Suprapubic skin (tissue), 4 donors: ENCODE data around the gene RHOF. TPM values are rescaled to one million over a fixed set of nuclear protein-coding genes. Genes with fewer than 3 reads are reported as not detected.

ENCODE experiments used
- DNase-seq, 2 donors: peaks; one replicate each; pipeline ENCODE4 v3.0.0-alpha.2; 2019; ENCODE audit warnings: low spot score in 2 of 2
- H3K27ac ChIP-seq: fragments of 200-600 bp; sonication (generic); one replicate; pipeline ENCODE4 v1.5.1; 2019
- H3K27me3 ChIP-seq: fragments of 200-600 bp; sonication (generic); one replicate; pipeline ENCODE4 v1.5.1; 2019
- H3K36me3 ChIP-seq: fragments of 200-600 bp; sonication (generic); one replicate; pipeline ENCODE4 v1.5.1; 2019
- H3K4me1 ChIP-seq: fragments of 200-600 bp; sonication (generic); one replicate; pipeline ENCODE4 v1.5.1; 2019
- H3K4me3 ChIP-seq: fragments of 200-600 bp; sonication (generic); one replicate; pipeline ENCODE4 v1.5.1; 2019; ENCODE audit warnings: mild to moderate bottlenecking
- H3K9me3 ChIP-seq: fragments of 200-600 bp; sonication (generic); one replicate; pipeline ENCODE4 v1.5.1; 2019
- EP300 ChIP-seq: sonication (generic); formaldehyde crosslinking; IDR thresholded peaks from one replicate; pipeline ENCODE4 v1.6.1; 2017; ENCODE audit warnings: antibody characterized with exemption
- POLR2A ChIP-seq, 2 donors: fragments of 450-650 bp; IDR thresholded peaks; one replicate each; pipeline ENCODE4 v1.6.1; 2017; ENCODE audit warnings: antibody characterized with exemption in 2 of 2, mild to moderate bottlenecking in 2 of 2, moderate library complexity in 2 of 2
- POLR2AphosphoS5 ChIP-seq, 3 donors: sonication (generic); formaldehyde crosslinking; IDR thresholded peaks; one replicate each; pipeline ENCODE4 v1.6.1; 2017; ENCODE audit warnings: antibody characterized with exemption in 3 of 3
- WGBS: methylation state at CpG from one replicate; pipeline ENCODE4 v1.1.5; 2018; 5-methylcytosine and 5-hydroxymethylcytosine counted together
- total RNA-seq, 4 donors: library from RNA; depleted of rRNA; stranded (reverse); fragments of >200 nt; gene quantifications; one replicate each; pipeline ENCODE4 v1.1.0, GENCODE V29; 2016
- TF ChIP-seq, protein P1 (sequence below), 2 donors: fragments of 200-600 bp in 1 of 2; fragments of 450-650 bp in 1 of 2; sonication (generic) in 1 of 2; IDR thresholded peaks; one replicate each; pipeline ENCODE4 v1.5.1; 2016 to 2019; ENCODE audit warnings: antibody characterized with exemption in 2 of 2, mild to moderate bottlenecking in 1 of 2, moderate library complexity in 1 of 2

The RHOF gene
- total RNA-seq, 4 donors from 2014 or later, result 6.6 to 20.4 (median 17.5) TPM

DNA sequence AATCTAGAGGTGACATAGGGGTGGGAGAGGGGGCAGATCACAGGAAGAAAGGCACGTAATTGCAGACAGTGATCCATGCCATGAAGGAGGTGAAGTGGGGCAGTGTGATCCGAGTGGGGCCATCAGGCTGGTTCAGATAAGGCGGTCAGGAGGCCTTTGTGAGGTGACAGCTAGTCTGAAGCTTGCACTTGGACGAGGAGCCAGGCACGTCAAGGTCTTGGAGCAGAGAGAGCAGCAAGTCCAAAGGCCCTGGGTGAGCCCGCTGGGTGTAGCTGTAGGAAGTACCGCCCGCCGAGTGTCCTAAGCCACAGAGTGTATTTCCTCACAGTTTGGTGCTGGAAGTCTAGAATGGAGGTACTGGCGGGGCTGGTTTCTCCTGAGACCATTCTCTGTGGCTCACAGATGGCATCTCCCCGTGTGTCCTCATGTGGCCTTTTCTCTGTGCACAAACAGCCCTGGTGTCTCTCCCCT lies 23.6 kb downstream of the RHOF start:
- no peaks in the 10 kb centered on the region for H3K36me3 ChIP-seq
- H3K27me3 ChIP-seq, result no peaks in the 10 kb centered on the region
- DNase-seq, result no peak
- WGBS, result 94% methylated on average over 9 of the region's 11 CpGs
- no peak overlapping the region for H3K27ac ChIP-seq
- no peak overlapping the region for H3K4me3 ChIP-seq
- TF ChIP-seq, protein P1, sequence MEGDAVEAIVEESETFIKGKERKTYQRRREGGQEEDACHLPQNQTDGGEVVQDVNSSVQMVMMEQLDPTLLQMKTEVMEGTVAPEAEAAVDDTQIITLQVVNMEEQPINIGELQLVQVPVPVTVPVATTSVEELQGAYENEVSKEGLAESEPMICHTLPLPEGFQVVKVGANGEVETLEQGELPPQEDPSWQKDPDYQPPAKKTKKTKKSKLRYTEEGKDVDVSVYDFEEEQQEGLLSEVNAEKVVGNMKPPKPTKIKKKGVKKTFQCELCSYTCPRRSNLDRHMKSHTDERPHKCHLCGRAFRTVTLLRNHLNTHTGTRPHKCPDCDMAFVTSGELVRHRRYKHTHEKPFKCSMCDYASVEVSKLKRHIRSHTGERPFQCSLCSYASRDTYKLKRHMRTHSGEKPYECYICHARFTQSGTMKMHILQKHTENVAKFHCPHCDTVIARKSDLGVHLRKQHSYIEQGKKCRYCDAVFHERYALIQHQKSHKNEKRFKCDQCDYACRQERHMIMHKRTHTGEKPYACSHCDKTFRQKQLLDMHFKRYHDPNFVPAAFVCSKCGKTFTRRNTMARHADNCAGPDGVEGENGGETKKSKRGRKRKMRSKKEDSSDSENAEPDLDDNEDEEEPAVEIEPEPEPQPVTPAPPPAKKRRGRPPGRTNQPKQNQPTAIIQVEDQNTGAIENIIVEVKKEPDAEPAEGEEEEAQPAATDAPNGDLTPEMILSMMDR (IDR thresholded peaks at IDR 0.05), result no peak
- TF ChIP-seq EP300 (no peak), POLR2A (IDR thresholded peaks at IDR 0.05) (no peak), POLR2AphosphoS5 (IDR thresholded peaks at IDR 0.05) (no peak)
- no peaks in the 10 kb centered on the region for H3K9me3 ChIP-seq
- peaks cover 19% of the 10 kb centered on the region for H3K4me1 ChIP-seq

DNA sequence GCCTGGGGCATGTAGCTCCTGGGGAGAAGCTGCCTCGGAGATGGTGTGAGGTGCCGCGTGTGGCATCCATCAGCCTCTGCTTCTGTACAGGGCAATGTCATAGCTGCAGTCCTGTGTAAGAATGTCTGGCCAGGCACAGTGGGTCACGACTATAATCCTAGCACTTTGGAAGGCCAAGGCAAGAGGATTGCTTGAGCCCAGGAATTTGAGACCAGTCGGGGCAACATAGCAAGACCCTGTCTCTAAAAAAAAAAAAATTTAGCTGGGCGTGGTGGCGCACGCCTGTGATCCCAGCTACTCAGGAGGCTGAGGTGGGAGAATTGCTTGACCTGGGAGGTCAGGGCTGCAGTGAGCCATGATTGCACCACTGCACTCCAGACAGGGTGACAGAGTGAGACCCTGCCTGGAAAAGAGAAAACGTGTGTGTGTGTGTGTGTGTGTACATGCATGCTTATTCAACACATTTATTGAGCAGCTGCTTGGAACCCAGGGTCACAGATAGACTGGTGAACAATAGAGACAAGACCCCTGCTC lies 24.1 kb downstream of the RHOF start:
- Histone ChIP-seq H3K36me3 (no peaks in the 10 kb centered on the region), H3K4me1 (peaks cover 19% of the 10 kb centered on the region), H3K9me3 (no peaks in the 10 kb centered on the region), H3K4me3 (no peak overlapping the region), H3K27me3 (no peaks in the 10 kb centered on the region), H3K27ac (no peak overlapping the region)
- WGBS, result 86% methylated on average over 9 of the region's 9 CpGs
- TF ChIP-seq, protein P1 (IDR thresholded peaks at IDR 0.05), result no peak
- TF ChIP-seq POLR2AphosphoS5 (IDR thresholded peaks at IDR 0.05) (no peak), EP300 (no peak), POLR2A (IDR thresholded peaks at IDR 0.05) (no peak)
- no peak for DNase-seq

DNA sequence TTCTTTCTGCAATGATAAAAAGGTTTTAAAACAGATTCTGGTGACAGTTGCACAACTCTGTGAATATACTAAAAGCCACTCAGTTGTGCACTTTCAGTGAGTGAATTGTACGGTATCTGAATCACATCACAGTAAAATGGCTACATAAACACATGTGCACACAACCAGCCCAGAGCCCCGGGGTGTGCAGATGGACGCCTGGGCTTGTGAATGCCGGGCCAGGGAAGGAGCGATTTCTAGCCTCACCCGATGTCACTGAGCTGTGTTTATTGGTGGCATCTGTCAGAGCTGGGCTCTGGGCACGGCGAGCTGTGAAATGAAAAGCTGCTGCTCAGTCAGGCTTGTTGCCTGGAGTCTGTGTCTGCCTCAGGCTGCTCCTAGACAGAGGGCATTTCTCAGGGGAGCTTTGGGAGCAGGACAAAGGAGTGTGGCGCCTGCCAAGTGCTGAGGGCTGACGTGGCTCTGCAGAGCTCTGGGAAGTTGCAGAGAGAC lies 25.9 kb downstream of the RHOF start:
- DNase-seq, result no peak

DNA sequence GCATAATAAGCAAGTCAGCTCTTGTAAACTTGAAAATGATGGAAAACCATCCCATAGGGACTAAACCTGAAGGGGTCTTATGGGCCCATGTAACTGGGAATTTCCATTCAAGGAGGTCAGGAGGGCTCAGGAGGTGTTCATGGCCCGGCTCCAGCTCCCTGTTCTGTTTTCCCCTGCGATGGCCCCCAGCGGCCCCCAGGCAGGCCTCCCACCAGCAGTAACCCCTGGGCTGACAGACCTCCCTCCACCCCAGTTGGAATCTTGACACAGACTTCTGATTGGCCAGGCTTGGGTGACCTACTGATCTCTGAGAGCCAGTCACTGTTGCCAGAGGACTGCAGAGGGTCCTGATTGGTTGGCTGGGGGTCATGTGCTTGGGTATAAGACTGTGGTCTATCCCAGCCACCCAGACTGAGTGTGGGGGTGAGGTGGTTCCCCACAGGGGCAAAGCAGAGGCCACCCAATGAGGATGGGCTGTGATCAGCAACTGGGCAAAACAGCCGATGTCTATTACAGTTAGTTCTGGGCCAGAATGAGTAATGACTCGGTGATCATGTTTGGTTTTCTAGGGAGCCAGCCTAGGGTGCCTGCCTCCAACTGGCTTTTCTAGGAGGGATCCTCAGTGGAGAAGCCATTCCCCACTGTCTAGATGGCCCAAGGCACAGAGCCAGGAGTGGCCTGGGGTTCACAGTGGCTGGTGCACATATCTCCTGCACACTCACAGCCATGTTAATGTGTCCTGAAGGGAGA lies 27.0 kb downstream of the RHOF start:
- TF ChIP-seq, protein P1 (IDR thresholded peaks at IDR 0.05), result no peak
- no peak for TF ChIP-seq EP300
- Histone ChIP-seq H3K9me3 (no peaks in the 10 kb centered on the region), H3K36me3 (no peaks in the 10 kb centered on the region), H3K27me3 (no peaks in the 10 kb centered on the region), H3K4me3 (no peak overlapping the region), H3K4me1 (peaks cover 9% of the 10 kb centered on the region), H3K27ac (no peak overlapping the region)
- 88% methylated on average over 5 of the region's 5 CpGs for WGBS
- DNase-seq, result no peak

More for the DNA sequence above, 25.9 kb downstream of the RHOF start:
- Histone ChIP-seq H3K4me3 (no peak overlapping the region), H3K36me3 (no peaks in the 10 kb centered on the region), H3K4me1 (peaks cover 9% of the 10 kb centered on the region), H3K27me3 (no peaks in the 10 kb centered on the region), H3K27ac (no peak overlapping the region), H3K9me3 (no peaks in the 10 kb centered on the region)
- no peak for TF ChIP-seq EP300
- TF ChIP-seq POLR2AphosphoS5 (IDR thresholded peaks at IDR 0.05), result no peak
- 38% methylated on average over 8 of the region's 10 CpGs for WGBS

DNA sequence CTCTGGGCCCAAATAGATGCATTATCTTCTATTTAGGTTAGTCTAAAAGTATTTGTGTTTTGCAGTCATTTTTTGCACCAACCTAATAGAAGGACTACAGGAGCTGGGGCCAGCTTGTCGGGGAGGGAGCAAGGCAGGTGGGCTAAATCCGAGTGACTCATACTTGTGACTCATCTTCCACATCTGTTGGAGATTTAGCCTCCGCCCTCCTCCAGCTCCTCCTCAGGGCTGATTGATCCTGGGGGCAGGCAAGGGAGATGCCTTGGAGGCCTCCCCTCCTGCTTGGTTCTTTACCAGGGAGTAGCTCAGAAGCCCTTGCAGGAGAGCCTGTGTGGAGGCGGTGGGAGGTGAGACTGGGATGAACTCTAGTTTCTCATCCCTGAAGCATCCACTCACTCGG lies 27.9 kb downstream of the RHOF start:
- TF ChIP-seq EP300 (no peak), POLR2A (IDR thresholded peaks at IDR 0.05) (no peak), POLR2AphosphoS5 (IDR thresholded peaks at IDR 0.05) (no peak)
- TF ChIP-seq, protein P1 (IDR thresholded peaks at IDR 0.05), result no peak
- Histone ChIP-seq H3K4me3 (no peak overlapping the region), H3K27me3 (no peaks in the 10 kb centered on the region), H3K27ac (no peak overlapping the region), H3K4me1 (peaks cover 9% of the 10 kb centered on the region), H3K36me3 (no peaks in the 10 kb centered on the region), H3K9me3 (no peaks in the 10 kb centered on the region)
- 66% methylated on average over 5 of the region's 5 CpGs for WGBS
- DNase-seq, result no peak
